ENCODE data around the gene CNOT2. TPM values are rescaled to one million over a fixed set of nuclear protein-coding genes. Genes with fewer than 3 reads are reported as not detected.

CNOT2 gene
- total and polyA plus RNA-seq, 3 donors from 2014 or later, result 56.1 to 127 (median 99.1) TPM

- no peak for DNase-seq
- intact Hi-C loops (cut with DNase I; ENCODE audit: low total_unique reads), result no loop called here
- no peak overlapping the region for H3K4me3 ChIP-seq
- no peak for TF ChIP-seq POLR2A (IDR thresholded peaks at IDR 0.05)
- TF ChIP-seq CTCF (IDR thresholded peaks at IDR 0.05), result no peak
- no peaks in the 10 kb centered on the region for H3K9me3 ChIP-seq
- H3K4me1 ChIP-seq, result no peaks in the 10 kb centered on the region
- H3K27me3 ChIP-seq, result no peaks in the 10 kb centered on the region
- no peak overlapping the region for H3K27ac ChIP-seq
- no peaks in the 10 kb centered on the region for H3K36me3 ChIP-seq (ENCODE audit: low read depth, missing control alignments)
Observed at GRCh38 chr12:70271025-70271424, 27.8 kb downstream of the CNOT2 start.

GRCh38 chr12:70272510-70272909, 29.3 kb downstream of the CNOT2 start:
- 82 to 90% methylated on average over 3 of the region's 3 CpGs for WGBS, 2 donors
- DNase-seq, result no peak
- H3K36me3 ChIP-seq (ENCODE audit: low read depth, missing control alignments), result no peaks in the 10 kb centered on the region
- no peaks in the 10 kb centered on the region for H3K4me1 ChIP-seq
- no peak overlapping the region for H3K4me3 ChIP-seq
- no peak overlapping the region for H3K27ac ChIP-seq
- no peaks in the 10 kb centered on the region for H3K27me3 ChIP-seq
- TF ChIP-seq POLR2A (IDR thresholded peaks at IDR 0.05) (no peak), CTCF (IDR thresholded peaks at IDR 0.05) (no peak)
- H3K9me3 ChIP-seq, result no peaks in the 10 kb centered on the region
- intact Hi-C loops (cut with DNase I; ENCODE audit: low total_unique reads), result no loop called here

- intact Hi-C loops (cut with DNase I; ENCODE audit: low total_unique reads), result no loop called here
Observed at GRCh38 chr12:70275045-70275444, 31.8 kb downstream of the CNOT2 start.

GRCh38 chr12:70277973-70278372, 34.7 kb downstream of the CNOT2 start:
- no peak for TF ChIP-seq CTCF (IDR thresholded peaks at IDR 0.05)
- TF ChIP-seq POLR2A (IDR thresholded peaks at IDR 0.05), result no peak
- Histone ChIP-seq H3K4me3 (no peak overlapping the region), H3K36me3 (ENCODE audit: low read depth, missing control alignments) (no peaks in the 10 kb centered on the region), H3K9me3 (no peaks in the 10 kb centered on the region), H3K4me1 (no peaks in the 10 kb centered on the region), H3K27ac (no peak overlapping the region), H3K27me3 (no peaks in the 10 kb centered on the region)
- intact Hi-C loops (cut with DNase I; ENCODE audit: low total_unique reads), result no loop called here
- DNase-seq, result no peak
- 92 to 94% methylated on average over 8 of the region's 8 CpGs for WGBS, 2 donors

More at GRCh38 chr12:70275045-70275444, 31.8 kb downstream of the CNOT2 start:
- DNase-seq, result no peak
- Histone ChIP-seq H3K36me3 (ENCODE audit: low read depth, missing control alignments) (no peaks in the 10 kb centered on the region), H3K4me1 (no peaks in the 10 kb centered on the region), H3K27me3 (no peaks in the 10 kb centered on the region), H3K9me3 (no peaks in the 10 kb centered on the region), H3K27ac (no peak overlapping the region), H3K4me3 (no peak overlapping the region)
- TF ChIP-seq CTCF (IDR thresholded peaks at IDR 0.05) (no peak), POLR2A (IDR thresholded peaks at IDR 0.05) (no peak)

- H3K9me3 ChIP-seq, result no peaks in the 10 kb centered on the region
- no peak for TF ChIP-seq CTCF (IDR thresholded peaks at IDR 0.05)
- no peak for TF ChIP-seq POLR2A (IDR thresholded peaks at IDR 0.05)
- no peak overlapping the region for H3K4me3 ChIP-seq
- H3K36me3 ChIP-seq (ENCODE audit: low read depth, missing control alignments), result no peaks in the 10 kb centered on the region
- intact Hi-C loops (cut with DNase I; ENCODE audit: low total_unique reads), result no loop called here
- H3K27ac ChIP-seq, result no peak overlapping the region
- H3K27me3 ChIP-seq, result no peaks in the 10 kb centered on the region
- no peaks in the 10 kb centered on the region for H3K4me1 ChIP-seq
- DNase-seq, result no peak
Observed at GRCh38 chr12:70278945-70279344, 35.7 kb downstream of the CNOT2 start.
